GM12878 (cell line): Measurements from ENCODE around the gene SERPINH1. TPM values are rescaled to one million over a fixed set of nuclear protein-coding genes. Genes with fewer than 3 reads are reported as not detected.

Source experiments
- ATAC-seq: fragments of 200-7000 bp; cut with Tn5 transposase; 3 replicates; pipeline ENCODE4 v1.9.1; 2020; ENCODE audit warnings: mild to moderate bottlenecking, moderate library complexity
- BruUV-seq: library from RNA; stranded (reverse); fragments of 400-500 nt; replicated peaks from 2 replicates; lab custom pipeline; 2021; lab: Mats Ljungman, UMichigan
- CTCF ChIA-PET: fragments of 300-600 bp; sonication (Branson Sonifier 250); formaldehyde crosslinking; extraction: SDS; loops from one replicate; lab custom pipeline; 2021; ENCODE audit warnings: inconsistent platforms; lab: Yijun Ruan, JAX
- POLR2A ChIA-PET: fragments of 350-600 bp; formaldehyde crosslinking; extraction: SDS; loops from one replicate; lab custom pipeline; 2021; ENCODE audit warnings: inconsistent platforms; lab: Charles Lee
- RAD21 ChIA-PET: fragments of 300-600 bp; sonication (Branson Sonifier 250); formaldehyde crosslinking; loops from one replicate; lab custom pipeline; 2023; ENCODE audit warnings: antibody characterized with exemption; ENCODE audit not compliant: unreplicated experiment; lab: Charles Lee
- SMC1A ChIA-PET: fragments of 300-600 bp; sonication (Branson Sonifier 250); formaldehyde crosslinking; loops from one replicate; lab custom pipeline; 2023; ENCODE audit not compliant: unreplicated experiment, uncharacterized antibody; lab: Charles Lee
- DNase-seq: peaks from one replicate; pipeline ENCODE4 v3.0.0-alpha.2; 2011; ENCODE audit warnings: low read depth, low spot score
- FAIRE-seq: peaks from 3 replicates; lab custom pipeline; 2011; peaks lifted over from hg19 to GRCh38; lab: Jason Lieb, UNC
- H2AFZ ChIP-seq: 2 replicates; pipeline ENCODE4 v1.6.0; 2011; ENCODE audit warnings: low read depth, low read length, control low read depth; ENCODE audit not compliant: control insufficient read depth
- H3K27ac ChIP-seq: 2 replicates; pipeline ENCODE4 v1.5.1; 2011; ENCODE audit warnings: control low read depth; ENCODE audit not compliant: control insufficient read depth, insufficient read depth
- H3K27me3 ChIP-seq, 2 experiments: replicated peaks in 1 of 2; 2 replicates each; pipeline versions ENCODE4 v1.6.0 to v1.6.1; 2011; ENCODE audit warnings: low read length in 1 of 2; ENCODE audit not compliant: control insufficient read depth in 2 of 2, insufficient read depth in 2 of 2
- H3K36me3 ChIP-seq, 2 experiments: 2 replicates each; pipeline ENCODE4 v1.5.1; 2011; ENCODE audit warnings: low read length in 1 of 2; ENCODE audit not compliant: control insufficient read depth in 2 of 2, insufficient read depth in 2 of 2
- H3K4me1 ChIP-seq: 2 replicates; pipeline ENCODE4 v1.6.1; 2011; ENCODE audit warnings: mild to moderate bottlenecking, low read length, moderate library complexity, mixed read lengths; ENCODE audit not compliant: control insufficient read depth, insufficient read depth
- H3K4me2 ChIP-seq: 2 replicates; pipeline ENCODE4 v1.6.0; 2011; ENCODE audit warnings: control low read depth; ENCODE audit not compliant: control insufficient read depth, insufficient read depth
- H3K4me3 ChIP-seq: fragments of 200-600 bp; sonication (generic); 2 replicates; pipeline ENCODE4 v1.5.1; 2016
- H3K79me2 ChIP-seq: 2 replicates; pipeline ENCODE4 v1.6.0; 2011; ENCODE audit warnings: low read length; ENCODE audit not compliant: control insufficient read depth, insufficient read depth
- H3K9ac ChIP-seq: 2 replicates; pipeline ENCODE4 v1.8.0; 2011; ENCODE audit warnings: low read length, control low read depth, mixed read lengths; ENCODE audit not compliant: control insufficient read depth, insufficient read depth
- H3K9me3 ChIP-seq: replicated peaks from 3 replicates; pipeline ENCODE4 v1.5.1; 2011; ENCODE audit warnings: mild to moderate bottlenecking, low read length; ENCODE audit not compliant: control insufficient read depth, insufficient read depth
- H4K20me1 ChIP-seq: 2 replicates; pipeline ENCODE4 v1.6.0; 2011; ENCODE audit not compliant: control insufficient read depth, insufficient read depth
- EZH2 ChIP-seq: IDR thresholded peaks from 2 replicates; pipeline ENCODE4 v1.6.1; 2012; ENCODE audit warnings: low read depth, mild to moderate bottlenecking, control low read depth, inconsistent platforms, low read length, borderline replicate concordance; ENCODE audit not compliant: control insufficient read depth
- FOS ChIP-seq: IDR thresholded peaks from 3 replicates; pipeline ENCODE4 v1.6.1; 2011; ENCODE audit warnings: borderline replicate concordance; ENCODE audit not compliant: insufficient read length; ENCODE audit errors: extremely low read depth
- IRF4 ChIP-seq: IDR thresholded peaks from 2 replicates; pipeline ENCODE4 v1.6.1; 2011; ENCODE audit warnings: low read depth, low read length
- JUNB ChIP-seq: IDR thresholded peaks from 2 replicates; pipeline ENCODE4 v1.6.1; 2016; ENCODE audit warnings: antibody characterized with exemption, mild to moderate bottlenecking
- KAT2A ChIP-seq: conservative IDR thresholded peaks from 2 replicates; pipeline ENCODE4 v1.6.1; 2011; ENCODE audit warnings: low read depth, low read length; ENCODE audit not compliant: control insufficient read depth
- KDM1A ChIP-seq: fragments of 200-600 bp; sonication (generic); IDR thresholded peaks from 2 replicates; pipeline ENCODE4 v1.6.1; 2016; ENCODE audit warnings: borderline replicate concordance
- MAX ChIP-seq: IDR thresholded peaks from 2 replicates; pipeline ENCODE4 v1.6.1; 2012; ENCODE audit warnings: low read depth, low read length, improper control_type of control experiment
- MEF2A ChIP-seq: IDR thresholded peaks from 2 replicates; pipeline ENCODE4 v1.6.1; 2011; ENCODE audit warnings: low read depth, mild to moderate bottlenecking, low read length, moderate library complexity; ENCODE audit not compliant: insufficient read depth
- MXI1 ChIP-seq: fragments of 150-350 bp; IDR thresholded peaks from 2 replicates; pipeline ENCODE4 v1.6.1; 2011; ENCODE audit warnings: low read depth, mild to moderate bottlenecking, inconsistent platforms, low read length, improper control_type of control experiment
- NFYB ChIP-seq: IDR thresholded peaks from 2 replicates; pipeline ENCODE4 v1.6.1; 2011; ENCODE audit warnings: low read depth, mild to moderate bottlenecking, low read length, improper control_type of control experiment, moderate library complexity; ENCODE audit not compliant: insufficient read depth
- PAX8 ChIP-seq: fragments of 450-650 bp; IDR thresholded peaks from 2 replicates; pipeline ENCODE4 v1.6.1; 2017; ENCODE audit warnings: mild to moderate bottlenecking, moderate library complexity
- POLR2A ChIP-seq: IDR thresholded peaks from 2 replicates; pipeline ENCODE4 v1.6.1; 2011; ENCODE audit warnings: low read depth, mild to moderate bottlenecking, low read length
- RAD21 ChIP-seq: IDR thresholded peaks from 2 replicates; pipeline ENCODE4 v1.6.1; 2011; ENCODE audit warnings: mild to moderate bottlenecking, low read depth, low read length, moderate library complexity; ENCODE audit not compliant: insufficient read depth
- SMC3 ChIP-seq: IDR thresholded peaks from 2 replicates; pipeline ENCODE4 v1.6.1; 2011; ENCODE audit warnings: low read length, improper control_type of control experiment, borderline replicate concordance
- SREBF1 ChIP-seq: IDR thresholded peaks from 2 replicates; pipeline ENCODE4 v1.6.1; 2012; ENCODE audit warnings: mild to moderate bottlenecking, low read length
- TCF7 ChIP-seq: IDR thresholded peaks from 2 replicates; pipeline ENCODE4 v1.6.1; 2014; ENCODE audit warnings: antibody characterized with exemption, borderline replicate concordance
- YBX1 ChIP-seq: fragments of 450-650 bp; IDR thresholded peaks from 2 replicates; pipeline ENCODE4 v1.6.1; 2016; ENCODE audit warnings: antibody characterized with exemption
- WGBS: methylation state at CpG from one replicate; pipeline ENCODE4 v1.1.6; 2016; ENCODE audit warnings: low lambda C conversion rate; ENCODE audit not compliant: insufficient replicate concordance, insufficient coverage; ENCODE audit errors: missing lambda C conversion rate; 5-methylcytosine and 5-hydroxymethylcytosine counted together
- in situ Hi-C: fragments of 300-500 bp; cut with MboI; formaldehyde crosslinking; loops from 9 replicates; pipeline ENCODE4 v1.14.3; 2018; ENCODE audit warnings: mixed read lengths
- intact Hi-C: fragments of 100-400 bp; cut with micrococcal nuclease; formaldehyde crosslinking; loops from one replicate; pipeline ENCODE4 v1.14.2; 2022; ENCODE audit not compliant: unreplicated experiment
- polyA plus RNA-seq, 11 experiments: library from polyadenylated mRNA; depleted of rRNA in 4 of 11; unstranded in 6 of 11; stranded (reverse) in 5 of 11; fragments of >200 nt; fragmentation: Nextera tagmentation in 4 of 11; fragmentation: Illumina TruSeq in 1 of 11; extraction: Ambion mirVana in 4 of 11; extraction: Trizol in 1 of 11; gene quantifications; 1 replicate in 1 of 11; 2 replicates in 10 of 11; pipeline versions ENCODE4 v1.2.1 to v1.2.3, GENCODE V29; 2011 to 2016; ENCODE audit warnings: inconsistent platforms in 2 of 11, missing spikeins in 2 of 11, low read depth in 1 of 11
- total RNA-seq, 4 experiments: library from RNA; depleted of rRNA in 3 of 4; stranded (reverse); fragments of >200 nt in 3 of 4; fragmentation: Illumina TruSeq in 1 of 4; extraction: Trizol in 1 of 4; gene quantifications; 2 replicates each; pipeline versions ENCODE4 v1.2.1 to v1.2.3, GENCODE V29; 2013 to 2021

SERPINH1 gene
- total and polyA plus RNA-seq, 10 of the 15 experiments (the other 5 are each of a cell fraction or from before 2014, with no cell fraction given), result 0.34 to 19.8 (median 13.7) TPM

GRCh38 chr11:75615751-75616150 lies 53.7 kb downstream of the SERPINH1 start:
- H3K9ac ChIP-seq, result no peak overlapping the region
- ATAC-seq (no peak), DNase-seq (no peak), FAIRE-seq (no peak)
- no peak overlapping the region for H3K27ac ChIP-seq
- ChIA-PET CTCF (interaction anchor here (2.3 kb wide), 1 partner anchor 13 kb away, joined by 6 read pairs; no protein-coding TSS in a partner anchor), POLR2A (no interaction called here), RAD21 (interaction anchor here (0.6 kb wide), 1 partner anchor 107 kb away, joined by 4 read pairs; no protein-coding TSS in a partner anchor), SMC1A (no interaction called here)
- H3K4me1 ChIP-seq, result no peaks in the 10 kb centered on the region
- H3K4me3 ChIP-seq, result no peak overlapping the region
- H3K79me2 ChIP-seq, result no peaks in the 10 kb centered on the region
- no peaks in the 10 kb centered on the region for H3K27me3 ChIP-seq
- H3K36me3 ChIP-seq, result no peaks in the 10 kb centered on the region
- no TSS peak for BruUV-seq
- WGBS, result 24% methylated on average over 3 of the region's 7 CpGs
- H4K20me1 ChIP-seq, result no peaks in the 10 kb centered on the region
- no peak overlapping the region for H3K4me2 ChIP-seq
- in situ Hi-C loops, result no loop called here
- no peaks in the 10 kb centered on the region for H3K9me3 ChIP-seq
- H2AFZ ChIP-seq, result no peak overlapping the region
- intact Hi-C loops, result no loop called here
- TF ChIP-seq MXI1, result no peak
- no peak for TF ChIP-seq KDM1A
- no peak for TF ChIP-seq FOS
- TF ChIP-seq EZH2, result no peak
- TF ChIP-seq NFYB, result no peak
- no peak for TF ChIP-seq MAX
- TF ChIP-seq POLR2A, result no peak
- TF ChIP-seq IRF4, result no peak
- no peak for TF ChIP-seq TCF7
- no peak for TF ChIP-seq KAT2A

GRCh38 chr11:75616281-75616680 lies 54.2 kb downstream of the SERPINH1 start:
- Histone ChIP-seq H3K9me3 (no peaks in the 10 kb centered on the region), H3K4me1 (no peaks in the 10 kb centered on the region), H3K27me3 (no peaks in the 10 kb centered on the region), H3K79me2 (no peaks in the 10 kb centered on the region), H3K9ac (no peak overlapping the region), H3K4me3 (no peak overlapping the region), H3K4me2 (no peak overlapping the region), H3K27ac (no peak overlapping the region), H4K20me1 (no peaks in the 10 kb centered on the region), H2AFZ (no peak overlapping the region), H3K36me3 (no peaks in the 10 kb centered on the region)
- no TSS peak for BruUV-seq
- 26% methylated on average over 5 of the region's 5 CpGs for WGBS
- ChIA-PET SMC1A (interaction anchor here (0.8 kb wide), 1 partner anchor 18 kb away, joined by 3 read pairs; no protein-coding TSS in a partner anchor), RAD21 (no interaction called here), POLR2A (no interaction called here), CTCF (interaction anchor here (0.6 to 2.3 kb wide), 2 partner anchors 12 to 42 kb away, joined by 3 to 6 read pairs; no protein-coding TSS in a partner anchor)
- no peak for DNase-seq
- in situ Hi-C loops, result no loop called here
- no peak for FAIRE-seq
- ATAC-seq, result no peak
- intact Hi-C loops, result no loop called here
- TF ChIP-seq SMC3 (no peak), RAD21 (no peak), PAX8 (no peak), YBX1 (no peak), SREBF1 (no peak), MEF2A (no peak), JUNB (no peak)
